ENCODE results near the gene CSN2.

- TF ChIP-seq EZH2 (IDR thresholded peaks at IDR 0.05) (no peak), POLR2AphosphoS5 (IDR thresholded peaks at IDR 0.05; ENCODE audit: borderline replicate concordance, low read depth, low read length) (no peak), FOXP2 (optimal IDR thresholded peaks at IDR 0.05; ENCODE audit: control extremely low read depth, extremely low read length, insufficient read depth) (no peak)
Observed at GRCh38 chr4:69970071-69970470, 4.5 kb upstream of the CSN2 start.
